MM.1S (cell line): ENCODE data around the gene LRRC8C.
"Not testable (repeated sequence)": the region's sequence is repeated elsewhere in the genome, so short reads cannot be mapped to it uniquely, and the experiment has no call there.

ENCODE experiments used
- DNase-seq: peaks from one replicate; pipeline ENCODE4 v3.0.0-alpha.2; 2015
- H2AFZ ChIP-seq: fragments of 300-600 bp; sonication (generic); 2 replicates; pipeline ENCODE4 v1.6.0; 2016; ENCODE audit warnings: antibody characterized with exemption, low read length
- H3F3A ChIP-seq: fragments of 300-600 bp; sonication (generic); 2 replicates; pipeline ENCODE4 v1.6.1; 2016; ENCODE audit warnings: mild to moderate bottlenecking, antibody characterized with exemption, low read length, moderate library complexity, mixed read lengths; ENCODE audit not compliant: insufficient read depth
- H3K27ac ChIP-seq: fragments of 300-600 bp; sonication (generic); 2 replicates; pipeline ENCODE4 v1.5.1; 2016; ENCODE audit warnings: mild to moderate bottlenecking, low read length
- H3K27me3 ChIP-seq: fragments of 300-600 bp; sonication (generic); replicated peaks from 2 replicates; pipeline ENCODE4 v1.6.0; 2016; ENCODE audit warnings: low read length; ENCODE audit not compliant: insufficient read depth
- H3K36me3 ChIP-seq: fragments of 300-600 bp; sonication (generic); replicated peaks from 2 replicates; pipeline ENCODE4 v1.6.1; 2016; ENCODE audit warnings: mild to moderate bottlenecking, low read length, mixed read lengths; ENCODE audit not compliant: insufficient read depth
- H3K4me1 ChIP-seq: fragments of 300-600 bp; sonication (generic); 2 replicates; pipeline ENCODE4 v1.6.1; 2016; ENCODE audit warnings: low read length, mixed read lengths
- H3K4me2 ChIP-seq: fragments of 300-600 bp; sonication (generic); 2 replicates; pipeline ENCODE4 v1.6.0; 2016; ENCODE audit warnings: low read depth, low read length
- H3K4me3 ChIP-seq: fragments of 300-600 bp; sonication (generic); 2 replicates; pipeline ENCODE4 v1.5.1; 2016; ENCODE audit warnings: low read length, mixed read lengths
- H3K79me2 ChIP-seq: fragments of 300-600 bp; sonication (generic); 2 replicates; pipeline ENCODE4 v1.6.1; 2016; ENCODE audit warnings: mixed run types, low read length, mixed read lengths
- H3K9ac ChIP-seq: fragments of 300-600 bp; sonication (generic); 2 replicates; pipeline ENCODE4 v1.6.1; 2016; ENCODE audit warnings: low read length, mixed read lengths
- H3K9me2 ChIP-seq: fragments of 300-600 bp; sonication (generic); replicated peaks from 2 replicates; pipeline ENCODE4 v1.6.1; 2016; ENCODE audit warnings: mild to moderate bottlenecking, low read length, mixed read lengths; ENCODE audit not compliant: insufficient read depth
- H3K9me3 ChIP-seq: fragments of 300-600 bp; sonication (generic); replicated peaks from 2 replicates; pipeline ENCODE4 v1.6.1; 2016; ENCODE audit warnings: mild to moderate bottlenecking, low read length, mixed read lengths; ENCODE audit not compliant: insufficient read depth
- H4K20me1 ChIP-seq: fragments of 300-600 bp; sonication (generic); 2 replicates; pipeline ENCODE4 v1.6.1; 2016; ENCODE audit warnings: mild to moderate bottlenecking, low read length, moderate library complexity, mixed read lengths; ENCODE audit not compliant: insufficient read depth
- EZH2 ChIP-seq: fragments of 300-600 bp; sonication (generic); optimal IDR thresholded peaks from 2 replicates; pipeline ENCODE3; 2017; ENCODE audit warnings: low read depth, mild to moderate bottlenecking, antibody characterized with exemption, low read length, mixed read lengths
- EZH2phosphoT487 ChIP-seq: fragments of 300-600 bp; sonication (generic); IDR thresholded peaks from 2 replicates; pipeline ENCODE4 v1.6.1; 2018; ENCODE audit warnings: antibody characterized with exemption, low read length
- TF ChIP-seq, protein P1 (sequence below): fragments of 300-600 bp; sonication (generic); IDR thresholded peaks from 2 replicates; pipeline ENCODE4 v1.5.1; 2016; ENCODE audit warnings: antibody characterized with exemption, low read length, mixed read lengths

Gene LRRC8C

DNA sequence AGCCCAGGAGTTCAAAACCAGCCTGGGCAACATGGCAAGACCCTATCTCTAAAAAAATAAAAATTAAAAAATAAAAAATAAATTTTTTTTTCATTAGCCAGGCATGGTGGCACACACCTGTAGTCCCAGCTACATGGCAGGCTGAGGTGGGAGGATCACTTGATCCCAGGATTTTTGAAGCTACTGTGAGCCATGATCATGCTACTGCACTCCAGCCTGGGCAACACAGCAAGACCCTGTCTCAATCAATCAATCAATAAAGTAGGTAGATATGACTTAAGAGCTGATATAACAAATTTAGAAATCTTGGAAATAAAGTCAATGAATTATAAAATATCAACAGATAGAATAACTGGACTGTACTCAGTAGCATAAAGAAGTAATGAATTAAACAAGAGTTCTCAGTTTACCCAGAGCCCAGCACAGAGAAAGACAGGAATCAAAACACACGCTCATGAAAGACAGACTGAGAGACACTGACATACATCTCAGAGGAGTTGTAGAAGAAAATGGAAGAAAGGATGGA lies 69.7 kb downstream of the LRRC8C start:
- Histone ChIP-seq H3K27ac (no peak overlapping the region), H3K27me3 (no peaks in the 10 kb centered on the region), H3F3A (peaks cover 12% of the 10 kb centered on the region), H3K36me3 (no peaks in the 10 kb centered on the region), H3K9me3 (no peaks in the 10 kb centered on the region), H3K4me1 (peaks cover 43% of the 10 kb centered on the region), H3K4me3 (no peak overlapping the region), H2AFZ (no peak overlapping the region), H4K20me1 (no peaks in the 10 kb centered on the region), H3K79me2 (no peaks in the 10 kb centered on the region), H3K9ac (no peak overlapping the region), H3K9me2 (no peaks in the 10 kb centered on the region), H3K4me2 (no peak overlapping the region)
- no peak for DNase-seq
- no peak for TF ChIP-seq EZH2
- no peak for TF ChIP-seq EZH2phosphoT487
- TF ChIP-seq, protein P1, sequence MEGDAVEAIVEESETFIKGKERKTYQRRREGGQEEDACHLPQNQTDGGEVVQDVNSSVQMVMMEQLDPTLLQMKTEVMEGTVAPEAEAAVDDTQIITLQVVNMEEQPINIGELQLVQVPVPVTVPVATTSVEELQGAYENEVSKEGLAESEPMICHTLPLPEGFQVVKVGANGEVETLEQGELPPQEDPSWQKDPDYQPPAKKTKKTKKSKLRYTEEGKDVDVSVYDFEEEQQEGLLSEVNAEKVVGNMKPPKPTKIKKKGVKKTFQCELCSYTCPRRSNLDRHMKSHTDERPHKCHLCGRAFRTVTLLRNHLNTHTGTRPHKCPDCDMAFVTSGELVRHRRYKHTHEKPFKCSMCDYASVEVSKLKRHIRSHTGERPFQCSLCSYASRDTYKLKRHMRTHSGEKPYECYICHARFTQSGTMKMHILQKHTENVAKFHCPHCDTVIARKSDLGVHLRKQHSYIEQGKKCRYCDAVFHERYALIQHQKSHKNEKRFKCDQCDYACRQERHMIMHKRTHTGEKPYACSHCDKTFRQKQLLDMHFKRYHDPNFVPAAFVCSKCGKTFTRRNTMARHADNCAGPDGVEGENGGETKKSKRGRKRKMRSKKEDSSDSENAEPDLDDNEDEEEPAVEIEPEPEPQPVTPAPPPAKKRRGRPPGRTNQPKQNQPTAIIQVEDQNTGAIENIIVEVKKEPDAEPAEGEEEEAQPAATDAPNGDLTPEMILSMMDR: no peak

DNA sequence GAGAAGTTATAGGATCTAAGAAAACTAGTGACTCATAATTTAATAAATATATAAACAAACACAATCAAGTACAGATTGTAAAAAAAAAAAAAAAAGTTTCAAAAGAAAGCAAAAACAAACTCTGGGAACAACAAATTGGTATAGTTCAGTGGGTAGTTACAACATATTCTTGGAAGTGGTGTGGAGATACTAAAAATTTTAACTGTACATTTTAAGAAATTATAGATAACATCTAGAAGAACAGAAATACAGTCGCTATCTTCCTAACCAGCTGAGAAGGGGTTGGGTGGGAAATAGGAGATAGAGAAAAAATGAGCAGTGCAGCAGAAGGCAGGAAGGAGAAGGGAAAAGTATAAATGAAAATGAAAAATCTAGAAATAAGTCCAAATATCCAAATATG lies 70.5 kb downstream of the LRRC8C start:
- Histone ChIP-seq H3K4me1 (peaks cover 35% of the 10 kb centered on the region), H3K36me3 (no peaks in the 10 kb centered on the region), H3K4me3 (no peak overlapping the region), H2AFZ (no peak overlapping the region), H3F3A (peaks cover 12% of the 10 kb centered on the region), H3K27ac (no peak overlapping the region), H3K79me2 (no peaks in the 10 kb centered on the region), H3K9me2 (no peaks in the 10 kb centered on the region), H3K9ac (no peak overlapping the region), H3K9me3 (no peaks in the 10 kb centered on the region), H3K27me3 (no peaks in the 10 kb centered on the region), H3K4me2 (no peak overlapping the region), H4K20me1 (no peaks in the 10 kb centered on the region)
- TF ChIP-seq EZH2 (no peak), EZH2phosphoT487 (no peak)
- no peak for DNase-seq

DNA sequence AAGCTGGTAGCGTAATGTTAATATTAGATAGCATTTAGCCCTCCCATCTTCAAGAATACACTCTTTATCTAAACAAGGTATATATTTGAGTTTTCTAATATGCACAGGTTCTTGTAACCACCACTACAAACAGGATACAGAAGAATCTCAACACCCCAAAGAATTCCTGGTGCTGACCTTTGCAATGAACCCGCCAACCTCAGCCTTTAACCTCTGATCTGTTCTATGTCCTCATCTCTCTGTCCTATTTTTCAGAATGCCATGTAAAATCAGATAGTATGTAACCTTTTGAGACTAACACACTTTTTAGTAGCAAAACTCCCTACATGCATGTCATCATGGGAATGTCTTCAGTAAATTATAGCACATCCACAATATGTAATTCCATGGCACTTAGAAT lies 71.1 kb downstream of the LRRC8C start:
- Histone ChIP-seq H3K4me3 (no peak overlapping the region), H3K27me3 (no peaks in the 10 kb centered on the region), H3K9me3 (no peaks in the 10 kb centered on the region), H3K27ac (no peak overlapping the region), H3F3A (peaks cover 12% of the 10 kb centered on the region), H4K20me1 (no peaks in the 10 kb centered on the region), H3K9ac (no peak overlapping the region), H2AFZ (no peak overlapping the region), H3K36me3 (no peaks in the 10 kb centered on the region), H3K9me2 (no peaks in the 10 kb centered on the region), H3K4me1 (peaks cover 30% of the 10 kb centered on the region), H3K79me2 (no peaks in the 10 kb centered on the region), H3K4me2 (no peak overlapping the region)
- TF ChIP-seq, protein P1: no peak
- TF ChIP-seq EZH2phosphoT487 (no peak), EZH2 (no peak)
- DNase-seq: no peak

DNA sequence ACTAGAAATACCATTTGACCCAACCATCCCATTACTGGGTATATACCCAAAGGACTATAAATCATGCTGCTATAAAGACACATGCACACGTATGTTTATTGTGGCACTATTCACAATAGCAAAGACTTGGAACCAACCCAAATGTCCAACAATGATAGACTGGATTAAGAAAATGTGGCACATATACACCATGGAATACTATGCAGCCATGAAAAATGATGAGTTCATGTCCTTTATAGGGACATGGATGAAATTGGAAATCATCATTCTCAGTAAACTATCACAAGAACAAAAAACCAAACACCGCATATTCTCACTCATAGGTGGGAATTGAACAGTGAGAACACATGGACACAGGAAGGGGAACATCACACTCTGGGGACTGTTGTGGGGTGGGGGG lies 72.0 kb downstream of the LRRC8C start:
- H3K9me2 ChIP-seq, DNase-seq, H3K4me2 ChIP-seq, H3K27me3 ChIP-seq, H3K79me2 ChIP-seq, H3K9ac ChIP-seq, H3K27ac ChIP-seq, H3K4me3 ChIP-seq, H3K36me3 ChIP-seq, H3K9me3 ChIP-seq, H2AFZ ChIP-seq, H4K20me1 ChIP-seq: not testable (repeated sequence)
- peaks cover 22% of the 10 kb centered on the region for H3K4me1 ChIP-seq
- H3F3A ChIP-seq: peaks cover 12% of the 10 kb centered on the region
